Gastroesophageal sphincter (tissue), 4 donors: ENCODE data around the gene NAP1L2. TPM values are rescaled to one million over a fixed set of nuclear protein-coding genes. Genes with fewer than 3 reads are reported as not detected.
A peak's percentile ranks its signal among the peaks of the same experiment; 100 is the strongest.

Experiments used
- ATAC-seq: fragments of 150-250 bp; one replicate; pipeline ENCODE4 v1.9.1; 2016; ENCODE audit warnings: mild to moderate bottlenecking, moderate library complexity
- H3K27ac ChIP-seq, 4 donors: fragments of 200-600 bp; sonication (generic) in 3 of 4; 1 replicate in 3 of 4; 2 replicates in 1 of 4; pipeline ENCODE4 v1.5.1; 2016 to 2019
- H3K27me3 ChIP-seq: fragments of 200-600 bp; sonication (generic); one replicate; pipeline ENCODE4 v1.5.1; 2019
- H3K36me3 ChIP-seq, 2 donors: fragments of 200-600 bp; sonication (generic); one replicate each; pipeline ENCODE4 v1.5.1; 2019; ENCODE audit warnings: control low read depth in 1 of 2
- H3K4me1 ChIP-seq, 3 donors: fragments of 200-600 bp; sonication (generic); 1 replicate in 2 of 3; 2 replicates in 1 of 3; pipeline ENCODE4 v1.5.1; 2016 to 2019; ENCODE audit warnings: control low read depth in 2 of 3
- H3K4me3 ChIP-seq, 2 donors: fragments of 200-600 bp; sonication (generic); one replicate each; pipeline ENCODE4 v1.5.1; 2019; ENCODE audit warnings: mild to moderate bottlenecking in 1 of 2, moderate library complexity in 1 of 2
- H3K9me3 ChIP-seq, 3 donors: fragments of 200-600 bp; sonication (generic); one replicate each; pipeline ENCODE4 v1.5.1; 2017 to 2019; ENCODE audit warnings: control low read depth in 2 of 3
- EP300 ChIP-seq: sonication (generic); formaldehyde crosslinking; IDR thresholded peaks from one replicate; pipeline ENCODE4 v1.6.1; 2017; ENCODE audit warnings: antibody characterized with exemption, mild to moderate bottlenecking
- POLR2A ChIP-seq, 2 donors: fragments of 450-650 bp; IDR thresholded peaks; one replicate each; pipeline ENCODE4 v1.6.1; 2017; ENCODE audit warnings: antibody characterized with exemption in 2 of 2, mild to moderate bottlenecking in 2 of 2, moderate library complexity in 1 of 2
- POLR2AphosphoS5 ChIP-seq: sonication (generic); formaldehyde crosslinking; IDR thresholded peaks from one replicate; pipeline ENCODE4 v1.6.1; 2017; ENCODE audit warnings: antibody characterized with exemption
- WGBS, 2 donors: methylation state at CpG; one replicate each; pipeline ENCODE4 v1.1.5; 2018; ENCODE audit warnings: low coverage in 1 of 2; 5-methylcytosine and 5-hydroxymethylcytosine counted together
- total RNA-seq, 4 donors: library from RNA; depleted of rRNA; stranded (reverse); fragments of >200 nt; gene quantifications; one replicate each; pipeline ENCODE4 v1.1.0, GENCODE V29; 2016
- TF ChIP-seq, protein P1 (sequence below), 4 experiments: fragments of 200-600 bp in 2 of 4; fragments of 450-650 bp in 2 of 4; sonication (generic) in 1 of 4; IDR thresholded peaks; one replicate each; pipeline ENCODE4 v1.5.1; 2017 to 2019; ENCODE audit warnings: antibody characterized with exemption in 4 of 4, mild to moderate bottlenecking in 2 of 4, moderate library complexity in 2 of 4

NAP1L2 gene, protein sequence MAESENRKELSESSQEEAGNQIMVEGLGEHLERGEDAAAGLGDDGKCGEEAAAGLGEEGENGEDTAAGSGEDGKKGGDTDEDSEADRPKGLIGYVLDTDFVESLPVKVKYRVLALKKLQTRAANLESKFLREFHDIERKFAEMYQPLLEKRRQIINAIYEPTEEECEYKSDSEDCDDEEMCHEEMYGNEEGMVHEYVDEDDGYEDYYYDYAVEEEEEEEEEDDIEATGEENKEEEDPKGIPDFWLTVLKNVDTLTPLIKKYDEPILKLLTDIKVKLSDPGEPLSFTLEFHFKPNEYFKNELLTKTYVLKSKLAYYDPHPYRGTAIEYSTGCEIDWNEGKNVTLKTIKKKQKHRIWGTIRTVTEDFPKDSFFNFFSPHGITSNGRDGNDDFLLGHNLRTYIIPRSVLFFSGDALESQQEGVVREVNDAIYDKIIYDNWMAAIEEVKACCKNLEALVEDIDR
- 1 to 10 TPM; 4.1 to 9.2 (median 7.4) TPM for total RNA-seq

DNA sequence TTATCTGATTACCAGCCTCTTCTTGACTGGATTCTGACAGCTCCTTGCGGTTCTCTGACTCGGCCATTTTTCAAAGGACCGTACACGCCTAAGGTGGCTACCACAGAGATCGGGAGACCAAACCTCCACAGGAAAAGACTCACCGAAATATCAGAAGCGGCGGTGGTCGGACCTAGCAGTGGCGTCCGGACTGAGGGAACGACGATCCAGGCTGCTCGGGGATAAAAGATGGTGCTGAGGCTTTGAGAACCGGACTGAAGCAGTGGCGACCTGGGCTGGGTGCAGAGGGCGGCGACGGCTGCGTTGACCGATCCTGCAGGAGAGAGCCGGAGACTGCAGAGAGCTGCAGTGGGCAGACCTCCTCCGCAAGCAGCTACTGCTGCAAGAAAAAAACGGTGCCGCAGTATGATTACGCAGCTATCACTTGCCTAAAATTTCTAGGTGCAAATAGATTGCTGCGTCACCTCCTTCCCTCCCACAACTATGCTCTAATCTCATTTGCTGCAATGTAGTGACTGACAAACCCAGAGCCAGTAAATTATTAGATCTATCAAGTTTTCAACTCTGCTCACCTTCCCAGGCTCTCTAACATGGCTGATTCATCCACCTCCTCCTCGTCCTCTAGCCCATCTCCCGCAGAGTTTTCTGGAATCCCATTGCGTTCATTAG is at the start of gene NAP1L2:
TSS of gene NAP1L2 (minus strand) at position 426 of the 669 bp plus-strand sequence. CDS start at position 67, 359 bp downstream.
- Histone ChIP-seq H3K9me3 (no peaks in the 10 kb centered on the region), H3K27ac (peak within 1 kb of the TSS; percentile 26 to 80 (median 75)), H3K36me3 (no peaks in the 10 kb centered on the region), H3K27me3 (no peaks in the 10 kb centered on the region), H3K4me1 (no peaks in the 10 kb centered on the region), H3K4me3 (peak within 1 kb of the TSS; percentile 54 to 60)
- TF ChIP-seq POLR2A (IDR thresholded peaks at IDR 0.05) (peak; percentile 22 to 44), POLR2AphosphoS5 (peak; percentile 41), EP300 (no peak)
- TF ChIP-seq, protein P1, sequence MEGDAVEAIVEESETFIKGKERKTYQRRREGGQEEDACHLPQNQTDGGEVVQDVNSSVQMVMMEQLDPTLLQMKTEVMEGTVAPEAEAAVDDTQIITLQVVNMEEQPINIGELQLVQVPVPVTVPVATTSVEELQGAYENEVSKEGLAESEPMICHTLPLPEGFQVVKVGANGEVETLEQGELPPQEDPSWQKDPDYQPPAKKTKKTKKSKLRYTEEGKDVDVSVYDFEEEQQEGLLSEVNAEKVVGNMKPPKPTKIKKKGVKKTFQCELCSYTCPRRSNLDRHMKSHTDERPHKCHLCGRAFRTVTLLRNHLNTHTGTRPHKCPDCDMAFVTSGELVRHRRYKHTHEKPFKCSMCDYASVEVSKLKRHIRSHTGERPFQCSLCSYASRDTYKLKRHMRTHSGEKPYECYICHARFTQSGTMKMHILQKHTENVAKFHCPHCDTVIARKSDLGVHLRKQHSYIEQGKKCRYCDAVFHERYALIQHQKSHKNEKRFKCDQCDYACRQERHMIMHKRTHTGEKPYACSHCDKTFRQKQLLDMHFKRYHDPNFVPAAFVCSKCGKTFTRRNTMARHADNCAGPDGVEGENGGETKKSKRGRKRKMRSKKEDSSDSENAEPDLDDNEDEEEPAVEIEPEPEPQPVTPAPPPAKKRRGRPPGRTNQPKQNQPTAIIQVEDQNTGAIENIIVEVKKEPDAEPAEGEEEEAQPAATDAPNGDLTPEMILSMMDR (IDR thresholded peaks at IDR 0.05), result no peak
- peak; percentile 86 for ATAC-seq
- WGBS, 2 donors, result 0 to 38% methylated on average over 3 to 7 of the region's 30 CpGs

DNA sequence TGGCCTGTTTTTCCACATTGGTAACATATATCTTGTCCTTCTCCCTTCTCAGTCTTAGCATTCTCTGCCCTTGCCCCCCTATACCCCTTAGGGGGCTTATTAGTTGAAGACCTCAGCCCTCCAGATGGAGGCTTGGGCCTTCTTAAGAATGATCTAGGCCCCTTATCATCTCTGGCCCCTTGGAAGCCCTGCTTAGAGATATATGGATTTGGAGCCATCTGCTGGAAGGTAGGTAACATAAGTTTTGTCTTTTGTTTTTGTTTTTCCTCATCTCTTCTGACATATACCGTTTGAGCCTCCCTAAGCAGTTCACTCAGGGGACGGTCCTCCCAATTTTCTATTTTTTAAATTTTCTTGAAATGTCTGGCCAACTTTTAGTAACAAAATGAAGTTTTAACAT is 48.3 kb upstream of the NAP1L2 start:
- H3K4me1 ChIP-seq, result no peaks in the 10 kb centered on the region
- TF ChIP-seq POLR2AphosphoS5 (no peak), EP300 (no peak), POLR2A (IDR thresholded peaks at IDR 0.05) (no peak)
- TF ChIP-seq, protein P1 (IDR thresholded peaks at IDR 0.05), result no peak
- H3K27ac ChIP-seq, result no peak overlapping the region
- no peak overlapping the region for H3K4me3 ChIP-seq
- WGBS, 2 donors, result 14 to 17% methylated on average over 2 of the region's 2 CpGs
- no peaks in the 10 kb centered on the region for H3K9me3 ChIP-seq
- no peaks in the 10 kb centered on the region for H3K36me3 ChIP-seq
- ATAC-seq, result no peak
- H3K27me3 ChIP-seq, result peaks cover 8% of the 10 kb centered on the region

DNA sequence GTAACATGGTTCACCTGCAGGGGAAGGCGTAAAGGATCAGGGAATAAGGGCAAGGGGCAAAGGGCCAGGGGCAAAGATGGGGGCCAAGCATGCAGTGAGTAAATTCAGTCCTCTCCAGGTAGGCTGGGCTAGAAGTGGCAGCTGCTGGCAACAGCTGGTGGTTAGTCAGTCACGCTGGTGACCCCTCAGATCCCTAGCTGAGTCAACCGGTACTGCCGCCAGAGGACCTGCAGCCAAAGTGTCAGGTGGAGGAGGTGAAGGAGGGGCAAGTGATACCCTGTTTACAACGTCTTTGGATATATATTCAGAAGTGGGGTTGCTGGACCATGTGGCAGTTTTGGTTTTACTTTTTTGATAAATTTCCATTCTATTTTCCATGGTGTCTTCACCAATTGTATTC is 24.6 kb upstream of the NAP1L2 start:
- H3K27ac ChIP-seq, result no peak overlapping the region
- no peaks in the 10 kb centered on the region for H3K9me3 ChIP-seq
- ATAC-seq, result no peak
- no peaks in the 10 kb centered on the region for H3K36me3 ChIP-seq
- WGBS, 2 donors, result 43 to 53% methylated on average over 3 to 4 of the region's 5 CpGs
- no peaks in the 10 kb centered on the region for H3K4me1 ChIP-seq
- no peaks in the 10 kb centered on the region for H3K27me3 ChIP-seq
- TF ChIP-seq, protein P1 (IDR thresholded peaks at IDR 0.05), result no peak
- TF ChIP-seq POLR2AphosphoS5 (no peak), EP300 (no peak), POLR2A (IDR thresholded peaks at IDR 0.05) (no peak)
- no peak overlapping the region for H3K4me3 ChIP-seq

DNA sequence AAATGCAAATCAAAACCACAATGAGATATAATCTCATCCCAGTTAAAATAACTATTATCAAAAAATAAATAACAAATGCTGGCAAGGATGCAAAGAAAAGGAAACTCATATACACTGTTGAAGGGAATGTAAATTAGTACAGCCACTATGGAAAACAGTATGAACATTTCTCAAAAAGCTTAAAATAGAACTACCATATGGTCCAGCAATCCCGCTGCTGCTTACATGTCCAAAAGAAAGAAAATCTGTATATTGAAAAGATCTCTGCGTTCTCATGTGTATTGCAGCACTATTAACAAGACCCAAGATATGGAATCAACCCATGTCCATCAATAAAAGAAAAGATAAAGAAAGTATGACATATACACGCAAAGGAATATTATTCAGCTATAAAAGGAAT is 3.0 kb upstream of the NAP1L2 start:
- Histone ChIP-seq H3K4me1 (no peaks in the 10 kb centered on the region), H3K27ac (no peak overlapping the region), H3K4me3 (no peak overlapping the region), H3K9me3 (no peaks in the 10 kb centered on the region), H3K36me3 (no peaks in the 10 kb centered on the region), H3K27me3 (no peaks in the 10 kb centered on the region)
- no peak for ATAC-seq
- TF ChIP-seq, protein P1 (IDR thresholded peaks at IDR 0.05), result no peak
- TF ChIP-seq EP300, result no peak
- TF ChIP-seq POLR2AphosphoS5, result no peak
- TF ChIP-seq POLR2A (IDR thresholded peaks at IDR 0.05), result no peak
- WGBS, 2 donors, result 58 to 67% methylated on average over 3 of the region's 3 CpGs
